ENCODE data around the gene RNASEH2C. TPM values are rescaled to one million over a fixed set of nuclear protein-coding genes. Genes with fewer than 3 reads are reported as not detected.

The RNASEH2C gene
- total RNA-seq, 4 donors from 2014 or later: 70.2 to 231 (median 111) TPM

GRCh38 chr11:65730461-65730860 lies 9.9 kb upstream of the RNASEH2C start:
- H3K4me1 ChIP-seq: no peaks in the 10 kb centered on the region
- H3K27ac ChIP-seq: no peak overlapping the region
- H3K36me3 ChIP-seq: no peaks in the 10 kb centered on the region
- WGBS, 2 donors (ENCODE audit: low coverage in 1 of 2): 55 to 74% methylated on average over 3 to 5 of the region's 5 CpGs
- intact Hi-C loops (cut with DNase I; ENCODE audit: low total_unique reads) (no loop called here), in situ Hi-C loops (cut with MboI; ENCODE audit: low pct_ligation_motif_present in 1 of 4, low pct_unique_long_range_greater_than_20kb in 1 of 4, low sequenced_read_pairs in 3 of 4) (no loop called here)
- H3K9me3 ChIP-seq: no peaks in the 10 kb centered on the region
- DNase-seq: no peak
- TF ChIP-seq POLR2AphosphoS5 (IDR thresholded peaks at IDR 0.05) (no peak), POLR2A (IDR thresholded peaks at IDR 0.05) (no peak), EP300 (IDR thresholded peaks at IDR 0.05; ENCODE audit: low read depth) (no peak)
- TF ChIP-seq, protein P1, sequence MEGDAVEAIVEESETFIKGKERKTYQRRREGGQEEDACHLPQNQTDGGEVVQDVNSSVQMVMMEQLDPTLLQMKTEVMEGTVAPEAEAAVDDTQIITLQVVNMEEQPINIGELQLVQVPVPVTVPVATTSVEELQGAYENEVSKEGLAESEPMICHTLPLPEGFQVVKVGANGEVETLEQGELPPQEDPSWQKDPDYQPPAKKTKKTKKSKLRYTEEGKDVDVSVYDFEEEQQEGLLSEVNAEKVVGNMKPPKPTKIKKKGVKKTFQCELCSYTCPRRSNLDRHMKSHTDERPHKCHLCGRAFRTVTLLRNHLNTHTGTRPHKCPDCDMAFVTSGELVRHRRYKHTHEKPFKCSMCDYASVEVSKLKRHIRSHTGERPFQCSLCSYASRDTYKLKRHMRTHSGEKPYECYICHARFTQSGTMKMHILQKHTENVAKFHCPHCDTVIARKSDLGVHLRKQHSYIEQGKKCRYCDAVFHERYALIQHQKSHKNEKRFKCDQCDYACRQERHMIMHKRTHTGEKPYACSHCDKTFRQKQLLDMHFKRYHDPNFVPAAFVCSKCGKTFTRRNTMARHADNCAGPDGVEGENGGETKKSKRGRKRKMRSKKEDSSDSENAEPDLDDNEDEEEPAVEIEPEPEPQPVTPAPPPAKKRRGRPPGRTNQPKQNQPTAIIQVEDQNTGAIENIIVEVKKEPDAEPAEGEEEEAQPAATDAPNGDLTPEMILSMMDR (IDR thresholded peaks at IDR 0.05): no peak
- no peaks in the 10 kb centered on the region for H3K27me3 ChIP-seq
- H3K4me3 ChIP-seq: no peak overlapping the region

- Histone ChIP-seq H3K27me3 (no peaks in the 10 kb centered on the region), H3K27ac (no peak overlapping the region), H3K4me3 (no peak overlapping the region), H3K4me1 (no peaks in the 10 kb centered on the region), H3K9me3 (no peaks in the 10 kb centered on the region), H3K36me3 (no peaks in the 10 kb centered on the region)
- WGBS, 2 donors (ENCODE audit: low coverage in 1 of 2): 92% methylated on average over 11 of the region's 15 CpGs; no CpG with 5 or more reads in 1 of the 2 donors
- in situ Hi-C loops (cut with MboI; ENCODE audit: low pct_ligation_motif_present in 1 of 4, low pct_unique_long_range_greater_than_20kb in 1 of 4, low sequenced_read_pairs in 3 of 4) (no loop called here), intact Hi-C loops (cut with DNase I; ENCODE audit: low total_unique reads) (no loop called here)
- DNase-seq: no peak
- TF ChIP-seq POLR2A (IDR thresholded peaks at IDR 0.05) (no peak), POLR2AphosphoS5 (IDR thresholded peaks at IDR 0.05) (no peak), EP300 (IDR thresholded peaks at IDR 0.05; ENCODE audit: low read depth) (no peak)
- TF ChIP-seq, protein P1 (IDR thresholded peaks at IDR 0.05): no peak
These were observed 7.3 kb upstream of the RNASEH2C start for GRCh38 chr11:65727865-65728264.

DNA sequence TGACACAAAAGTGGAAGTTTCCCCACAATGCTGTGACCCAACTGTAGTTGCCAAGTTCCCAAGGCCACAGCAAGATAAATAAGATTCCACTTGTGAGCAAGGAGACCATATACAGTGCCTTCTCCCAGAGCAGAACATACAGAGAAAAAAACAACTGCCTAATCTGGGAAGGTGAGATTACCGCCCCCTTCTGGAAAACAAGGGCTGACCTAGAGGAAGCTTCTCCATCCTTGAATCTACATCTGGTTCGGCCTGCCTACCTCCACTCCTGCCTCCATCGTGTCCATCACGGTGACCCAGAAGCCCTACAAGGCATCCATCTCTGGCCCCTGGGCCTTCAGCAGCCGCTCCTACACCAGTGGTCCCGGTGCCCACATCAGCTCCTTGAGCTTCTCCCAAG lies 6.1 kb upstream of the RNASEH2C start:
- H3K27me3 ChIP-seq: no peaks in the 10 kb centered on the region
- H3K27ac ChIP-seq: no peak overlapping the region
- TF ChIP-seq EP300 (IDR thresholded peaks at IDR 0.05; ENCODE audit: low read depth): no peak
- TF ChIP-seq, protein P1 (IDR thresholded peaks at IDR 0.05): no peak
- WGBS, 2 donors (ENCODE audit: low coverage in 1 of 2): 73% methylated on average over 6 of the region's 6 CpGs; no CpG with 5 or more reads in 1 of the 2 donors
- no peaks in the 10 kb centered on the region for H3K4me1 ChIP-seq
- H3K36me3 ChIP-seq: no peaks in the 10 kb centered on the region
- H3K9me3 ChIP-seq: no peaks in the 10 kb centered on the region
- no peak overlapping the region for H3K4me3 ChIP-seq
- no peak for DNase-seq
- in situ Hi-C loops (cut with MboI; ENCODE audit: low pct_ligation_motif_present in 1 of 4, low pct_unique_long_range_greater_than_20kb in 1 of 4, low sequenced_read_pairs in 3 of 4): no loop called here
- intact Hi-C loops (cut with DNase I; ENCODE audit: low total_unique reads): no loop called here

DNA sequence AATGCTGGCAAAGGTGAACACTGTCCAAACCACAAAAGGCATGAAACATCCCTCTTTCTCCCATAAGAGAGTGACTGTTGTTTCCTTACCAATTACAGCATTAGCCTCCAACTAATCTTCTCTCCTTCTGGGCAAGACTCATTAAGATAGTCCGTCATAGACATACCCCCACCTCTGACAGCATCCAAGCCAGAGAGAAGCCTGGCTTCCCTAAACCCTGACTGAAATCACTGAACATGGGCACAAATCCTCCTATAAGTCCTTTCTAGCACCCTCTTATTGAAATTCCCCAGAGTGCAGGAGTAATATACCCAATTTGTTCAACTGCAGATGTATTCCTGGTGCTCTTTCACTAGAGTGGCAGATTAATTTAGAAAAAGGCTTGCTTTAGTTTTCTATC lies 1.7 kb upstream of the RNASEH2C start:
- no peak for DNase-seq
- intact Hi-C loops (cut with DNase I; ENCODE audit: low total_unique reads): no loop called here
- Histone ChIP-seq H3K27ac (no peak overlapping the region), H3K27me3 (no peaks in the 10 kb centered on the region), H3K4me3 (no peak overlapping the region), H3K4me1 (peaks cover 11 to 21% (median 15%) of the 10 kb centered on the region in 4 donors), H3K9me3 (no peaks in the 10 kb centered on the region), H3K36me3 (peaks cover 0 to 19% (median 0%) of the 10 kb centered on the region in 4 donors)
- TF ChIP-seq POLR2A (IDR thresholded peaks at IDR 0.05): no peak
- no peak for TF ChIP-seq EP300 (IDR thresholded peaks at IDR 0.05; ENCODE audit: low read depth)
- TF ChIP-seq, protein P1 (IDR thresholded peaks at IDR 0.05): no peak
- no peak for TF ChIP-seq POLR2AphosphoS5 (IDR thresholded peaks at IDR 0.05)
- in situ Hi-C loops (cut with MboI; ENCODE audit: low pct_ligation_motif_present in 1 of 4, low pct_unique_long_range_greater_than_20kb in 1 of 4, low sequenced_read_pairs in 3 of 4): loop anchor here in 3 of 4 donors (25.0 kb wide), 2 partner anchors 90 to 265 kb away; no protein-coding TSS in a partner anchor
- WGBS, 2 donors (ENCODE audit: low coverage in 1 of 2): 75 to 80% methylated on average over 1 of the region's 1 CpG
